HEK293T (cell line): ENCODE measurements around the gene AQP2.

Source experiments
- CTCF ChIA-PET: fragments of 350-600 bp; formaldehyde crosslinking; extraction: SDS; loops from one replicate; lab custom pipeline; 2021; ENCODE audit warnings: antibody characterized with exemption, inconsistent platforms; lab: Yijun Ruan, JAX
- POLR2A ChIA-PET: fragments of 350-600 bp; formaldehyde crosslinking; extraction: SDS; loops from one replicate; lab custom pipeline; 2020; ENCODE audit warnings: antibody characterized with exemption, inconsistent platforms; lab: Yijun Ruan, JAX
- DNase-seq: peaks from one replicate; pipeline ENCODE4 v3.0.0; 2012; ENCODE audit warnings: mixed read lengths; ENCODE audit errors: extremely low spot score
- ARNT ChIP-seq: fragments of 450-650 bp; IDR thresholded peaks from 2 replicates; pipeline ENCODE4 v1.6.1; 2017; ENCODE audit warnings: mild to moderate bottlenecking
- BHLHE40 ChIP-seq: fragments of 450-650 bp; IDR thresholded peaks from 2 replicates; pipeline ENCODE4 v1.6.1; 2016; ENCODE audit warnings: mild to moderate bottlenecking, moderate library complexity, borderline replicate concordance
- CTBP1 ChIP-seq: fragments of 450-650 bp; IDR thresholded peaks from 2 replicates; pipeline ENCODE4 v1.6.1; 2016; ENCODE audit warnings: borderline replicate concordance
- ELF4 ChIP-seq: fragments of 450-650 bp; IDR thresholded peaks from 2 replicates; pipeline ENCODE4 v1.6.1; 2017; ENCODE audit warnings: antibody characterized with exemption
- FOXA1 ChIP-seq: fragments of 450-650 bp; IDR thresholded peaks from 2 replicates; pipeline ENCODE4 v1.6.1; 2016; ENCODE audit warnings: mild to moderate bottlenecking
- FOXK2 ChIP-seq: fragments of 450-650 bp; IDR thresholded peaks from 2 replicates; pipeline ENCODE4 v1.6.1; 2016; ENCODE audit warnings: mild to moderate bottlenecking
- FOXM1 ChIP-seq: fragments of 450-650 bp; IDR thresholded peaks from 2 replicates; pipeline ENCODE4 v1.6.1; 2017; ENCODE audit warnings: mild to moderate bottlenecking, borderline replicate concordance
- HDGF ChIP-seq: fragments of 450-650 bp; IDR thresholded peaks from 2 replicates; pipeline ENCODE4 v1.6.1; 2017; ENCODE audit warnings: antibody characterized with exemption, borderline replicate concordance
- L3MBTL2 ChIP-seq: fragments of 450-650 bp; conservative IDR thresholded peaks from 2 replicates; pipeline ENCODE4 v1.6.1; 2016; ENCODE audit warnings: mild to moderate bottlenecking
- LEF1 ChIP-seq: fragments of 450-650 bp; IDR thresholded peaks from 2 replicates; pipeline ENCODE4 v1.6.1; 2017; ENCODE audit warnings: mild to moderate bottlenecking, borderline replicate concordance
- NFRKB ChIP-seq: fragments of 450-650 bp; IDR thresholded peaks from 2 replicates; pipeline ENCODE4 v1.6.1; 2016; ENCODE audit warnings: mild to moderate bottlenecking, moderate library complexity
- SP1 ChIP-seq: fragments of 450-650 bp; IDR thresholded peaks from 2 replicates; pipeline ENCODE4 v1.6.1; 2017
- SUZ12 ChIP-seq: fragments of 450-650 bp; IDR thresholded peaks from 2 replicates; pipeline ENCODE4 v1.6.1; 2016; ENCODE audit warnings: mild to moderate bottlenecking
- TARDBP ChIP-seq: fragments of 450-650 bp; IDR thresholded peaks from 2 replicates; pipeline ENCODE4 v1.6.1; 2016
- ZNF384 ChIP-seq: fragments of 450-650 bp; IDR thresholded peaks from 2 replicates; pipeline ENCODE4 v1.6.1; 2016
- TF ChIP-seq, protein P1 (sequence below): fragments of 450-650 bp; IDR thresholded peaks from 2 replicates; pipeline ENCODE4 v1.6.1; 2016

The AQP2 gene

DNA sequence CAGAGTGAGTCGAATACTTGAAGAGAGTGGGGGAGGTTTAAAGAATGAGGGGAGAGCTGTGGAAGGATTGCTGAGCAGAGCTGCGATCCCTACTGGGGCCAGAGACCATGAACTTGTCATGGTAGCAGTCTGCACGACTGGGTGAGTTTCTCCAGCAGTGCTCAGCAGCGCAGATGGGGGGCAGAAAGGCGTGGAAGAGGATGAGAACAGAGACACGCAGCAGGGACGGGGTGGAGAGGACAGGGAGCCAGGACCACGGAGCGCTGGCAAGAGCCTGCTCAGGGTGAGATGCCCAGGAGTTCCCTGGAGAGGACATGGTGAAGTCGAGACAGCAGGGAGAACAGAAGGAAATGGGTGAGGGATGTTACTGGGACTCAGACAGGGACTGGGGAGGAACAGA, 20.1 kb downstream of the AQP2 start:
- ChIA-PET POLR2A (no interaction called here), CTCF (no interaction called here)
- no peak for DNase-seq
- TF ChIP-seq L3MBTL2 (no peak), CTBP1 (no peak), FOXM1 (no peak), FOXK2 (no peak), HDGF (no peak), NFRKB (no peak), ELF4 (no peak), SP1 (no peak), LEF1 (no peak)
- TF ChIP-seq, protein P1, sequence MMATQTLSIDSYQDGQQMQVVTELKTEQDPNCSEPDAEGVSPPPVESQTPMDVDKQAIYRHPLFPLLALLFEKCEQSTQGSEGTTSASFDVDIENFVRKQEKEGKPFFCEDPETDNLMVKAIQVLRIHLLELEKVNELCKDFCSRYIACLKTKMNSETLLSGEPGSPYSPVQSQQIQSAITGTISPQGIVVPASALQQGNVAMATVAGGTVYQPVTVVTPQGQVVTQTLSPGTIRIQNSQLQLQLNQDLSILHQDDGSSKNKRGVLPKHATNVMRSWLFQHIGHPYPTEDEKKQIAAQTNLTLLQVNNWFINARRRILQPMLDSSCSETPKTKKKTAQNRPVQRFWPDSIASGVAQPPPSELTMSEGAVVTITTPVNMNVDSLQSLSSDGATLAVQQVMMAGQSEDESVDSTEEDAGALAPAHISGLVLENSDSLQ, result no peak

DNA sequence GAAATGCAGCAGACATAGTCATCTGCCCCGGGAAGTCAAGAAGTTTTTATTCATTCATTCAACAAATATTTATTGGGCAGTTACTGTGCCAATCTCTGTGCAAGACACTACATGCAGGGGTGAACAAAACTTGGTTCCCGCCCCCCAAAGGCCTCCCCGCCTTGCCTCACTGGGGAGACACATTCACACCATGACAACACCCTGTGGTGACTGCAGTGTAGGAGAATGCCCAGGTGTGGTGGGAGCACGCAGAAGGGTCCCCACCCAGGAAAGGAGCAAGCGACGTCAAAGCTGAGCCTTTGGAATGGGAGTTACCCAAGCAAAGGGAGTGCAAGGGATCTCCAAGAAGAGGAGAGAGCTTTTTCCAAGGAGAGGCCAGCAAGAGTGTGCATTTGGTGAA, 20.6 kb downstream of the AQP2 start:
- ChIA-PET POLR2A (no interaction called here), CTCF (no interaction called here)
- no peak for DNase-seq
- TF ChIP-seq ELF4, result no peak
- no peak for TF ChIP-seq FOXA1
- no peak for TF ChIP-seq TARDBP
- no peak for TF ChIP-seq FOXK2
- no peak for TF ChIP-seq SP1
- no peak for TF ChIP-seq LEF1
- no peak for TF ChIP-seq ARNT
- no peak for TF ChIP-seq SUZ12
- no peak for TF ChIP-seq CTBP1
- no peak for TF ChIP-seq FOXM1
- no peak for TF ChIP-seq NFRKB
- TF ChIP-seq, protein P1, result no peak

DNA sequence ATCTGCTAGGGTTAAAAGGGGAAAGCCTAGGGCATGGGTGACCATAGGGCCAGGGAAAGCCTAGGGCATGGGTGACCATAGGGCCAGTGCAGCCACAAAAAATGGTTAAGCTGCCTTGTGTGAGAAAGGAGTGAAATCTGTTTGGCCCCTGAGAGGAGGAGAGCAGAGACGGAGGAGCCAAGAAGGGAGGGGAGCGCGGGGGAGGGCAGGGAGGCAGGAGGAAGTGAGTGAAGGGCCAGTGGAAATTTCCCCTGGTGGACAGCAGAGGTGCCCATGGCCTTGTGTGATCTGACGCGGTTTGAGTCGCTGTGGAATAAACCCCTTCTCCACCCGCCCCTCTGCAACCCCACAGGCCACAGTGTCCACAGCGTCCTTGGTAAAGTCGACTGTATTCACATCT, 21.6 kb downstream of the AQP2 start:
- no peak for DNase-seq

DNA sequence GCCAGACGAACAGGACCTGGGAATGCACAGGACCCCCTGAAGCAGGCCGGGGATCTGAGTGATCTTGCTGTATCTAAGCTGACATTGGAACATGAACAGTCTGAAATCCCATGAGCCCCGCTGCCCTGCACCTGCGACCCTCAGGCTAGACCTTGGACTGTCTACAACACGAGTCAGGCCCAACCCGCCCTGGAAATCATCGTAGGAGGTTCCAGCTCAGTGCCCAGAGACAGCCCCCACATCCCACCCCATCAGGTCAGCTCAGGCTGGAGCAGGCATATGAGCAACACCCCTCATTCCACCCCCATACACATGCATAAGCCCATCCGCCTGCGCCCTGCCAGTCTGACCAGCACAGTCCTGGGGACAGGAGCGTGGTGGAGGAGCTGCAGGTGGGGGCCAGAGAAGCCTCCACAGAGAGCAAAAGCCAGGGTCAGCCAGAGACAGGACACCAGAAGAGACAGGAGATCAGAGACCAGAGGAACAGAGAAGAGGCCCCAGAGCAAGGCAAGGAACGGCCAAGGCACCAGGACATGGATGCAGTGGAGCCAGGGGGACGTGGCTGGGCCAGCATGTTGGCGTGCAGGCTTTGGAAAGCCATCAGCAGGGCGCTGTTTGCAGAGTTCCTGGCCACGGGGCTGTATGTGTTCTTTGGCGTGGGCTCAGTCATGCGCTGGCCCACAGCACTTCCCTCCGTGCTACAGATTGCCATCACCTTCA, 22.3 kb downstream of the AQP2 start, which contains the start of gene AQP6:
Gene AQP6 (plus strand): TSS at position 307 of the 720 bp plus-strand sequence. CDS start 227 bp downstream, at position 534.
- no peak for DNase-seq
- TF ChIP-seq NFRKB (no peak), HDGF (no peak), ZNF384 (no peak), SP1 (no peak), BHLHE40 (no peak), TARDBP (no peak), ELF4 (no peak), L3MBTL2 (no peak), FOXM1 (no peak), ARNT (no peak), FOXK2 (no peak), SUZ12 (no peak), CTBP1 (no peak), LEF1 (no peak), FOXA1 (no peak)
- TF ChIP-seq, protein P1, result no peak
- ChIA-PET CTCF (no interaction called here), POLR2A (no interaction called here)

More for the DNA sequence above, 21.6 kb downstream of the AQP2 start:
- POLR2A ChIA-PET, result no interaction called here
- TF ChIP-seq SP1, result no peak
- no peak for TF ChIP-seq L3MBTL2
- no peak for TF ChIP-seq LEF1
- no peak for TF ChIP-seq BHLHE40
- TF ChIP-seq ARNT, result no peak
- no peak for TF ChIP-seq NFRKB
- no peak for TF ChIP-seq HDGF
- TF ChIP-seq ZNF384, result no peak
- CTCF ChIA-PET, result no interaction called here

DNA sequence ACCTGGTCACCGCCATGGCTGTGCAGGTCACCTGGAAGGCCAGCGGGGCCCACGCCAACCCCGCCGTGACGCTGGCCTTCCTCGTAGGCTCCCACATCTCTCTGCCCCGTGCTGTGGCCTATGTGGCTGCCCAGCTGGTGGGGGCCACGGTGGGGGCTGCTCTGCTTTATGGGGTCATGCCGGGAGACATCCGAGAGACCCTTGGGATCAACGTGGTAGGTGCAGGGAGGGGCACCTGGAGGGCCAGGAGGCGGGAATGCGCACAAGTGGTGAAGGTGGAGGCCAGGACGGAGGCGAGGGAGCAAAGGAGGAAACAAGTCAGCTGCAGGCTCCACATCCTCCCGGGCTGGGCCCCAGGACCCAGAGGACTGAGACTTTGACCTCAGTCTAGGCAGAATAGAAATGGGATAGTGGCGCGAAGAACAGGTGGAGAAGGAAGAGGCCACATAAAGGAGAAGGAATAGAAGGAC, 22.9 kb downstream of the AQP2 start:
- POLR2A ChIA-PET, result no interaction called here
- TF ChIP-seq FOXM1, result no peak
- no peak for TF ChIP-seq L3MBTL2
- no peak for TF ChIP-seq FOXA1
- CTCF ChIA-PET, result no interaction called here
- DNase-seq, result no peak

DNA sequence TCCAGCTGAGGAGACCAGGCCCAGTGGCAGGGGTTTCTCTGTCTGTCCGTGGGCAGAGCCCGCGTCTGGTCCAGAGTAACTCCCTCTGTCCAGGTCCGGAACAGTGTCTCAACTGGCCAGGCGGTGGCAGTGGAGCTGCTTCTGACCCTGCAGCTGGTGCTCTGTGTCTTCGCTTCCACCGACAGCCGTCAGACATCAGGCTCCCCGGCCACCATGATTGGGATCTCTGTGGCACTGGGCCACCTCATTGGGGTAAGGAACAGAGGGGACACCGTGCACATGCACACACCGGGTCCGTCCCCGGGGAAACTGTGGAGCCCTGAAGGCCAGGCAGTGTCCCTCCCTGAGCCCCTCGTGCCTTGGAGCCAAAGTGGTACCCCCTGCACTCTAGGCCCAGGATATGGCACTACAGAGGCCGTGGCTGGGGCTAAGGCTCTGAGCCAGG, 23.7 kb downstream of the AQP2 start:
- no peak for TF ChIP-seq LEF1
- TF ChIP-seq FOXM1, result no peak
- CTCF ChIA-PET, result interaction anchor here (0.5 kb wide), 1 partner anchor 95 kb away, joined by 3 read pairs; no protein-coding TSS in a partner anchor
- DNase-seq, result peak; percentile 42
- POLR2A ChIA-PET, result no interaction called here
